H1 (cell line): Measurements from ENCODE around the gene FIBIN. TPM values are rescaled to one million over a fixed set of nuclear protein-coding genes. Genes with fewer than 3 reads are reported as not detected.

ENCODE experiments used
- CHD2 ChIP-seq: IDR thresholded peaks from 2 replicates; pipeline ENCODE4 v1.6.1; 2012; ENCODE audit warnings: low read length, improper control_type of control experiment
- EZH2 ChIP-seq: fragments of 200-600 bp; sonication (generic); IDR thresholded peaks from 2 replicates; pipeline ENCODE4 v1.7.1; 2012; ENCODE audit warnings: low read depth, mild to moderate bottlenecking, moderate library complexity, low read length, inconsistent platforms; ENCODE audit not compliant: severe bottlenecking
- JUND ChIP-seq: IDR thresholded peaks from 2 replicates; pipeline ENCODE4 v1.6.1; 2011; ENCODE audit warnings: mild to moderate bottlenecking, improper control_type of control experiment, low read length
- MAFK ChIP-seq: IDR thresholded peaks from 2 replicates; pipeline ENCODE4 v1.6.1; 2012; ENCODE audit warnings: low read depth, mild to moderate bottlenecking, improper control_type of control experiment, low read length
- PHF8 ChIP-seq: fragments of 200-600 bp; sonication (generic); conservative IDR thresholded peaks from 2 replicates; pipeline ENCODE4 v1.7.1; 2012; ENCODE audit warnings: low read depth, mild to moderate bottlenecking, inconsistent platforms, low read length, moderate library complexity
- SIRT6 ChIP-seq: IDR thresholded peaks from one replicate; pipeline ENCODE4 v1.7.1; 2012; ENCODE audit warnings: low read length, inconsistent platforms
- SP2 ChIP-seq: IDR thresholded peaks from 2 replicates; pipeline ENCODE4 v1.6.1; 2012; ENCODE audit warnings: mild to moderate bottlenecking, low read length, inconsistent platforms
- ZNF274 ChIP-seq: IDR thresholded peaks from 2 replicates; pipeline ENCODE4 v1.7.0; 2012; ENCODE audit warnings: low read length, borderline replicate concordance; ENCODE audit errors: extremely low read depth
- polyA plus RNA-seq, 7 experiments: library from polyadenylated mRNA; depleted of rRNA in 3 of 7; stranded (reverse) in 5 of 7; unstranded in 2 of 7; fragments of >200 nt in 5 of 7; fragments of 200-250 nt in 2 of 7; gene quantifications; 1 replicate in 5 of 7; 2 replicates in 1 of 7; 4 replicates in 1 of 7; pipeline versions ENCODE4 v1.2.1 to v1.2.3, GENCODE V29; 2011 to 2013; ENCODE audit warnings: missing spikeins in 2 of 7, mixed read lengths in 2 of 7
- total RNA-seq: library from RNA; stranded (reverse); fragmentation: NEBNext Ultra II Directional; extraction: Animal tissue kit (Norgen Biotek cat#: 25700); gene quantifications from 2 replicates; pipeline ENCODE4 v1.2.1, GENCODE V29; 2021
- TF ChIP-seq, protein P1 (sequence below): fragments of 300-600 bp; sonication (generic); IDR thresholded peaks from 2 replicates; pipeline ENCODE4 v1.7.1; 2012; ENCODE audit warnings: low read length, moderate library complexity, mild to moderate bottlenecking, inconsistent platforms; ENCODE audit not compliant: insufficient replicate concordance
- TF ChIP-seq, protein P2 (sequence below): IDR thresholded peaks from 2 replicates; pipeline ENCODE4 v1.6.1; 2011; ENCODE audit warnings: low read length, improper control_type of control experiment

FIBIN gene
- total and polyA plus RNA-seq, 2 of the 8 experiments (the other 6 are each of a cell fraction or from before 2014, with no cell fraction given): 0.38 to 0.45 TPM

DNA sequence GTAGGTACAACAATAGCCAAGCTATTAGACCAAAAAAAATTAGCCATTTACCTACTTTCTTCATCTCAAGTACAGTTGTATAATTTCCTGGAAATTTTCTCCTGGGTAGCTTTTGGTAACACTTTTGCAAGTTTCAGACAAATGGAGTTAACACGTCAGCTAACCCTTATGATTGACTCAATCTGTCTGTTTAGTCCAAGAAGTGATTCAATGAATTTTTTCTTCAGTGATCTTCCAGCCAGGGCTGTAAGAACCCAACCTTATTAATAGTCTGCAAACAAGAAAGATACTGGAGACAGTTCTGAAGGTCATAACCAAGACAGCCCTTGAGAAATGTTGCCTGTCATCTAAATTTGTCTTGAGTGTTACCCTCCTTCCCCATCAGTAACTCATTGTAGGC, 30.1 kb upstream of the FIBIN start (continued):
- TF ChIP-seq, protein P1, sequence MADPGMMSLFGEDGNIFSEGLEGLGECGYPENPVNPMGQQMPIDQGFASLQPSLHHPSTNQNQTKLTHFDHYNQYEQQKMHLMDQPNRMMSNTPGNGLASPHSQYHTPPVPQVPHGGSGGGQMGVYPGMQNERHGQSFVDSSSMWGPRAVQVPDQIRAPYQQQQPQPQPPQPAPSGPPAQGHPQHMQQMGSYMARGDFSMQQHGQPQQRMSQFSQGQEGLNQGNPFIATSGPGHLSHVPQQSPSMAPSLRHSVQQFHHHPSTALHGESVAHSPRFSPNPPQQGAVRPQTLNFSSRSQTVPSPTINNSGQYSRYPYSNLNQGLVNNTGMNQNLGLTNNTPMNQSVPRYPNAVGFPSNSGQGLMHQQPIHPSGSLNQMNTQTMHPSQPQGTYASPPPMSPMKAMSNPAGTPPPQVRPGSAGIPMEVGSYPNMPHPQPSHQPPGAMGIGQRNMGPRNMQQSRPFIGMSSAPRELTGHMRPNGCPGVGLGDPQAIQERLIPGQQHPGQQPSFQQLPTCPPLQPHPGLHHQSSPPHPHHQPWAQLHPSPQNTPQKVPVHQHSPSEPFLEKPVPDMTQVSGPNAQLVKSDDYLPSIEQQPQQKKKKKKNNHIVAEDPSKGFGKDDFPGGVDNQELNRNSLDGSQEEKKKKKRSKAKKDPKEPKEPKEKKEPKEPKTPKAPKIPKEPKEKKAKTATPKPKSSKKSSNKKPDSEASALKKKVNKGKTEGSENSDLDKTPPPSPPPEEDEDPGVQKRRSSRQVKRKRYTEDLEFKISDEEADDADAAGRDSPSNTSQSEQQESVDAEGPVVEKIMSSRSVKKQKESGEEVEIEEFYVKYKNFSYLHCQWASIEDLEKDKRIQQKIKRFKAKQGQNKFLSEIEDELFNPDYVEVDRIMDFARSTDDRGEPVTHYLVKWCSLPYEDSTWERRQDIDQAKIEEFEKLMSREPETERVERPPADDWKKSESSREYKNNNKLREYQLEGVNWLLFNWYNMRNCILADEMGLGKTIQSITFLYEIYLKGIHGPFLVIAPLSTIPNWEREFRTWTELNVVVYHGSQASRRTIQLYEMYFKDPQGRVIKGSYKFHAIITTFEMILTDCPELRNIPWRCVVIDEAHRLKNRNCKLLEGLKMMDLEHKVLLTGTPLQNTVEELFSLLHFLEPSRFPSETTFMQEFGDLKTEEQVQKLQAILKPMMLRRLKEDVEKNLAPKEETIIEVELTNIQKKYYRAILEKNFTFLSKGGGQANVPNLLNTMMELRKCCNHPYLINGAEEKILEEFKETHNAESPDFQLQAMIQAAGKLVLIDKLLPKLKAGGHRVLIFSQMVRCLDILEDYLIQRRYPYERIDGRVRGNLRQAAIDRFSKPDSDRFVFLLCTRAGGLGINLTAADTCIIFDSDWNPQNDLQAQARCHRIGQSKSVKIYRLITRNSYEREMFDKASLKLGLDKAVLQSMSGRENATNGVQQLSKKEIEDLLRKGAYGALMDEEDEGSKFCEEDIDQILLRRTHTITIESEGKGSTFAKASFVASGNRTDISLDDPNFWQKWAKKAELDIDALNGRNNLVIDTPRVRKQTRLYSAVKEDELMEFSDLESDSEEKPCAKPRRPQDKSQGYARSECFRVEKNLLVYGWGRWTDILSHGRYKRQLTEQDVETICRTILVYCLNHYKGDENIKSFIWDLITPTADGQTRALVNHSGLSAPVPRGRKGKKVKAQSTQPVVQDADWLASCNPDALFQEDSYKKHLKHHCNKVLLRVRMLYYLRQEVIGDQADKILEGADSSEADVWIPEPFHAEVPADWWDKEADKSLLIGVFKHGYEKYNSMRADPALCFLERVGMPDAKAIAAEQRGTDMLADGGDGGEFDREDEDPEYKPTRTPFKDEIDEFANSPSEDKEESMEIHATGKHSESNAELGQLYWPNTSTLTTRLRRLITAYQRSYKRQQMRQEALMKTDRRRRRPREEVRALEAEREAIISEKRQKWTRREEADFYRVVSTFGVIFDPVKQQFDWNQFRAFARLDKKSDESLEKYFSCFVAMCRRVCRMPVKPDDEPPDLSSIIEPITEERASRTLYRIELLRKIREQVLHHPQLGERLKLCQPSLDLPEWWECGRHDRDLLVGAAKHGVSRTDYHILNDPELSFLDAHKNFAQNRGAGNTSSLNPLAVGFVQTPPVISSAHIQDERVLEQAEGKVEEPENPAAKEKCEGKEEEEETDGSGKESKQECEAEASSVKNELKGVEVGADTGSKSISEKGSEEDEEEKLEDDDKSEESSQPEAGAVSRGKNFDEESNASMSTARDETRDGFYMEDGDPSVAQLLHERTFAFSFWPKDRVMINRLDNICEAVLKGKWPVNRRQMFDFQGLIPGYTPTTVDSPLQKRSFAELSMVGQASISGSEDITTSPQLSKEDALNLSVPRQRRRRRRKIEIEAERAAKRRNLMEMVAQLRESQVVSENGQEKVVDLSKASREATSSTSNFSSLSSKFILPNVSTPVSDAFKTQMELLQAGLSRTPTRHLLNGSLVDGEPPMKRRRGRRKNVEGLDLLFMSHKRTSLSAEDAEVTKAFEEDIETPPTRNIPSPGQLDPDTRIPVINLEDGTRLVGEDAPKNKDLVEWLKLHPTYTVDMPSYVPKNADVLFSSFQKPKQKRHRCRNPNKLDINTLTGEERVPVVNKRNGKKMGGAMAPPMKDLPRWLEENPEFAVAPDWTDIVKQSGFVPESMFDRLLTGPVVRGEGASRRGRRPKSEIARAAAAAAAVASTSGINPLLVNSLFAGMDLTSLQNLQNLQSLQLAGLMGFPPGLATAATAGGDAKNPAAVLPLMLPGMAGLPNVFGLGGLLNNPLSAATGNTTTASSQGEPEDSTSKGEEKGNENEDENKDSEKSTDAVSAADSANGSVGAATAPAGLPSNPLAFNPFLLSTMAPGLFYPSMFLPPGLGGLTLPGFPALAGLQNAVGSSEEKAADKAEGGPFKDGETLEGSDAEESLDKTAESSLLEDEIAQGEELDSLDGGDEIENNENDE: no peak
- TF ChIP-seq SIRT6 (no peak), PHF8 (no peak), MAFK (no peak), JUND (no peak), EZH2 (no peak), CHD2 (no peak), ZNF274 (no peak), SP2 (no peak)
- TF ChIP-seq, protein P2, sequence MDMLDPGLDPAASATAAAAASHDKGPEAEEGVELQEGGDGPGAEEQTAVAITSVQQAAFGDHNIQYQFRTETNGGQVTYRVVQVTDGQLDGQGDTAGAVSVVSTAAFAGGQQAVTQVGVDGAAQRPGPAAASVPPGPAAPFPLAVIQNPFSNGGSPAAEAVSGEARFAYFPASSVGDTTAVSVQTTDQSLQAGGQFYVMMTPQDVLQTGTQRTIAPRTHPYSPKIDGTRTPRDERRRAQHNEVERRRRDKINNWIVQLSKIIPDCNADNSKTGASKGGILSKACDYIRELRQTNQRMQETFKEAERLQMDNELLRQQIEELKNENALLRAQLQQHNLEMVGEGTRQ: no peak
